Stimulated activated CD4-positive, alpha-beta T cell treated with anti-CD3 and anti-CD28 coated beads, Interleukin-1b, Interleukin-23, amount 100 ng/mL, for 1 hour (primary cell): ENCODE measurements around the gene DGKQ.
"Not testable (repeated sequence)": the region's sequence is repeated elsewhere in the genome, so short reads cannot be mapped to it uniquely, and the experiment has no call there.

Experiments
- DNase-seq, 2 donors: peaks; one replicate each; pipeline ENCODE4 v3.0.0-alpha.2; 2020; ENCODE audit warnings: low read depth in 2 of 2

DGKQ gene

DNA sequence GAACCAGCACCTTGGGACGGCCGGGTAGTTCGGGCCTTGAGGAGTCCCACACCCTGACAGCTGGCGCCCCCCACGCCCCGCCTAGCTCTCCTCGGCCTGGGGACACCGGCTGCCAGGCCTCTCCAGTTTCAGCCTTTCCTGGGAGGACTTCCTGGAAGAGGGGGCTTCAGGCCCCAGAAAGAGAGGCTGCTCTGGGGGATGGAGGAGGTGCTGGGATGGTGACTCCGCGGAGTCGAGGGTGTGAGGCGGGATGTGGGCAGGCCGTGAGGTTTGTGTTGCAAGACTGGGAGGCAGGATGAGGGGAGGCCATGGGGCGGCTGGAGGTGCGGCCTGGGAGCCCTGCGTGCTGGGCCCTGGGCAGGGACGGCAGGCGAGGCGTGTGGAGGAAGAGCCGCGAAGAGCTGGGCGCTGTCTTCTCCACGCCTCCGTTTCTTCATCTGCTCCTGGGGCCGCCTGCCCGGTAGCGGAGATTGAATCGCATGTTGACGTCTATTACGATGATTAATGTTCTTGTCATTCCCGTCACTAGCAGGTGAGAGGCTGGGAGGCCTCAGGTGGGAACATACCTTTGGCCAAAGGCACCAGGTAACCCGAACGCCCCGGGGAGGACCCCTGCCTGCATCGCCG, 37.1 kb upstream of the DGKQ start:
- DNase-seq, result peak in 1 of 2 donors; percentile 21

DNA sequence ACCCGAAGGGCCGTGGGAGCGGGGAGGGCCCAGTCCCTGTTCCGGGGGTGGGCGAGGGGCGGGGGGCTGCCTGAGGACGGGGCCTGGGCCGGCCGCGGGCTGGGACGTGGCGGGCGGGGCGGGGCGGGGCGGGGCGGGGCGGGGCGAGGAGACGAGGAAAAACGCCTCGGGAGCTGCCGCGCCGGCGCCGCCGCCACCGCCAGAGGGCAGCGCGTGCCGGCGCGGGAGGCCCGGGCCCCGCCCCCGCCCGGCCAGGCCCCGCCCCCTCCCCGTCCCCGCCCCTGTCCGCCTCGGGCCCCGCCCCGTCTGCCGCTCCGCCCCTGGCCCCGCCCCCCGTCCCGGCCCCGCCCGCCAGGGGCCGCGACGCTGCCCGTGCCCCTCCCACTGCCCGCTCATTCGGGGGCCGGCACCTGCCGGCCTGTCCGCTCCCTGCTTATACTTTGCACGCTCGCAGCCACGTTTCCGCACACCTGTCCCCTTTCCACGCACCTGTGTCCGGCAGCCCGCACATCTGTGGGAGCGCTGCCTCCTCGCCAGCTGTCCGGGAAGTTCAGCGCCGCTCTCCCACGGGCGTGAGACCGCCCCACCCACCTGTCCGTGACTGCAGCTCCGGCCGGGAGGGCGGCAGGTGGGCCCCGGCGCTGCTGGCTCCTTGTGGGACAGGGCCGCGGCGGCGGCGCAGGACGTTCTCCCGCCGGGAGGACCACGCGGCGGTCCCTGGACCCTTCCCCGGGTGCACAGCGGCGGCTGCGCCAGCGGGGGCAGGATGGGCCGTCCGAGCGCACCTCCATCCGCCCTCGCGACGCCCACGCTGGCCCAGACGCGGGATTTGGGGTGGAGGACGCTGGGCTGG, 36.4 kb upstream of the DGKQ start:
- peak; percentile 54 to 69 for DNase-seq

DNA sequence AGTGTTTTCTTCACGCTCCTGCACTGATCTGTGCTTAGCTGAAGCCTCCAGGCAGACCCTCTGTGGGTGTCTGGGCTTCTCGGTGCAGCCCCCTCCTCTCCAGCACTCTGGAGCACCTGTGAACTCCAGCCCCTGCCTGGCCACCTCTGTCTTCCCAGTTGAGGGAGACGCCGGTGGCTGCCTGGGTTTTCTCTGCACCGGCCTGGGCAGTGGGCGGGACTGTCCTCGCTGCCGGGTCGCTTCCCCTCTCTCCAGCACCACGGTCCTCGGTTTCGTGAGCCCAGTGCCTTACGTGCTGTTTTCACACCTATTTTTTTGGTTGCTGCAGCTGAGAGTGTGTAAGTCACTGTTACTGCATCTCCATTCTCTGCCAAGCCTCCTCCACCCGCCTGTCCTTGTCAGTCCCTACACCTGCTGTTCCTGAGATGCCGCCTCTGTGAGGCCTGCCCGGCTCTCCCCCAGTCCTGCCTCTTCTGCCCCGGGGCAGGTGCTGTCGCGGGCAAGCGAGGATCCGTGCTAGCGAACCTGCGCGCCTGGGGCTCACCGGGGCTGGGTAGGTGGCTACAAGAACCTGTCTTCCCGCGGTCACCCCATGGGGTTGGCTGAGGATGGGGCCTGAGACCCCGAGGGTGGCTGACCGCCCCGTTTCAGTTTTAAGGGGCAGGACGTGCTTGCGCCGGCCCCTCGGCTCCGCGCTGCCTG, 35.6 kb upstream of the DGKQ start:
- DNase-seq, result no peak

DNA sequence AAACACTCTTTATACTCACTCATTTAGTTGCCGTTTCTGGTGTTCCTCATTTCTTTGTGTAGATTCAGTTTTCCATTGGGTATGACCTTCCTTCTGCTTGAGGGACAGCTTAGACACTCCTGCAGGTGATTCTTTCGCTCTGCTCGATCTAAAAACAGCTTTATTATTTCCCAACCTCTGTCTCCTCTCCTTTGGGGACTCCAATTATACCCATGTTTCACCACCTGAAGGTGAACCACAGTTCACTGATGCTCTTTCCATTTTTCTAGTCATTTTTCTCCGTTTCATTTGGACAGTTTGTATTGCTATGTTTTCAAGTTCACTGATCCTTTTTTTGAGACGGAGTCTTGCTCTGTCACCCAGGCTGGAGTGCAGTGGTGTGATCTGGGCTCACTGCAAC, 33.5 kb upstream of the DGKQ start:
- no peak for DNase-seq

DNA sequence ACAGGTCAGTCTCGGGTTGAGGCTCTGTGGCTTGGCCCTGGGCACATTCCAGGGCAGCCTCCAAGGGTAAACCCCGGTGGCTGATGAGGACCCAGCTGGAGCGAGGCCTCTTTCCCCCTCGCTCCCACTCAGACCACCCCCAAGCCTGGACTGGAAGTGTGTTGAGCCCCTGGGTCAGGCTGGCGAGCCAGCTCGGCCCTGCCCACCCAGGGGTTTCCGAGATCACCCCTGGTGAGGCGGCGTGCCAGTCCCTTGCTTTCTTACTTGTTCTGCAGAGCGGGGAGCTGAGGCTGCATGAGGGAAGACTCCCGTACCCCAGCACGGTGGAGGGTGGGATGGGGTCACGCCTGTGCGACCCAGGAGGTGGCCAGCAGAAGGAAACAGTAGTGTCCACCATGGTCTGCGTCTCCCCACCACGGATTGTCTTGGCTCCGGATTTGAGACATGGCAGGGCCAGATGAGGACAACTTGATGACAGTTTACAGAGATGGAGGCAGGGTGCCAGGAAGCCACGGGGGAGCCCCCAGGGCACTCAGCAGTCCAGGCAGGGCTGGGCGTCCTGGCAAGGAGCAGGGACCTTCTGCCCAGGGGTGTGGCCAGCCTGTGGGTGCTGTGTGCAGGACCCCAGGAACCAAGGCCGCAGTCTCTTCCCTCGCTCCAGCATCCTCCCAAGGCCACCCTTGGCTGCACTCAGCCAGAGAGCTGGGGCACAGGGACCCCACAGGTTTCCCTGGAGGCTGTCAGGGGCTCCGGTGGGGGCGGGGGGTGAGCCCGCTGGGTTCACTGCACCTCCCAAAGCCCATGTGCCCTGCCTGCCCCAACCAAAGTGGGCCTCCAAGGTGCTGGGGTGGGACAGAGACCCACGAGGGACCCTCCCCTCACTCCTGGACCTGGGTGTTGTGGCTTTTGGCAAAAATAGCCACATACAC, 31.5 kb upstream of the DGKQ start:
- no peak for DNase-seq

DNA sequence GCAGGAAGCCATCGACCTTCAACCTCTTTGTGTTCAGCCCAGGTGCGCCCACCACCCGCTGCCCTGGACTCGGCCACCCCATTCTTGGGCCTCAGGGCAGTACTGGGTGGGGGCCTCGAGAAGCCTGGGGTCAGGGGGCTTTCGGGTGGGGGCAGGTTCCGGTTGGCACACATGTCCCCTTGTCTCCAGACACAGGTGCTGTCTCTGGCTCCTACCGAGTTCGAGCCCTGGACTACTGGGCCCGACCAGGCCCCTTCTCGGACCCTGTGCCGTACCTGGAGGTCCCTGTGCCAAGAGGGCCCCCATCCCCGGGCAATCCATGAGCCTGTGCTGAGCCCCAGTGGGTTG, 30.7 kb upstream of the DGKQ start:
- DNase-seq, result no peak

DNA sequence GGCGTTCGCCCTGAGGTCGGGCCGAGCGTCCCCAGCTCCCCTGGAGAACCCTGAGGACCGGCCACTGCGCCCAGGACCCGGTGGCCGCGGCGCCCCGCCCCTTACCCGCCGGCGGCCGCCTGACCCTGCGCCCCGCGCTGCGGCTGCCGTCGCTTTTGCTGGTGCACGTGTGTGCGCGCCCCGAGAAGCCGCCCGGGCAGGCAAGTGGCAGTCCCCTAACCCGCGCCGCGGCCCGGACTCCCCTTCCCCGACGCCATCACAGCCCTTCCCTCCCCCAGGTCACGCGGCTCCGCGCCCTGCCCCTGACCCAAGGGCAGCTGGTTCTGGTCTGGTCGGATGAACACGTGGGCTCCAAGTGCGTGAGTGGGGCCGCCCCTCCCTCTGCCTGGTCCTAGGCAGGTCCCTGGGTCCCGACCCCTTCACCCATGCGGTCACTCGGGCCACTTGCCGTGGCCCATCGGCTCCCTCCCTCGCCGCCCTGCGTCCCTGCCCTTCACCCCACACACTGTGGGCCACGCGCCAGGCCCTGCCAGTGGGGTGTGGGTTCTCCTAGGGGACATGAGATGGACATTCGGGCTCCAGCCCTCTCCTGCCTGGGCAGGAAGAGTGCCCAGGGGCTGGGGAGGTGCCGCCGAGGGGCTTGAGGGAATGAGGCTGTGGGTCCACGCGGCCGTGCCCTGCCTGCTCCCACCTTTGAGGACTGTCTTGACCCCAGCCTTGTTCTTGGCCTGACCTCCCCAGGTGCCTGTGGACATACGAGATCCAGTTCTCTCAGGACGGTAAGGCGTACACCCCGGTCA, 30.1 kb upstream of the DGKQ start:
- no peak for DNase-seq

DNA sequence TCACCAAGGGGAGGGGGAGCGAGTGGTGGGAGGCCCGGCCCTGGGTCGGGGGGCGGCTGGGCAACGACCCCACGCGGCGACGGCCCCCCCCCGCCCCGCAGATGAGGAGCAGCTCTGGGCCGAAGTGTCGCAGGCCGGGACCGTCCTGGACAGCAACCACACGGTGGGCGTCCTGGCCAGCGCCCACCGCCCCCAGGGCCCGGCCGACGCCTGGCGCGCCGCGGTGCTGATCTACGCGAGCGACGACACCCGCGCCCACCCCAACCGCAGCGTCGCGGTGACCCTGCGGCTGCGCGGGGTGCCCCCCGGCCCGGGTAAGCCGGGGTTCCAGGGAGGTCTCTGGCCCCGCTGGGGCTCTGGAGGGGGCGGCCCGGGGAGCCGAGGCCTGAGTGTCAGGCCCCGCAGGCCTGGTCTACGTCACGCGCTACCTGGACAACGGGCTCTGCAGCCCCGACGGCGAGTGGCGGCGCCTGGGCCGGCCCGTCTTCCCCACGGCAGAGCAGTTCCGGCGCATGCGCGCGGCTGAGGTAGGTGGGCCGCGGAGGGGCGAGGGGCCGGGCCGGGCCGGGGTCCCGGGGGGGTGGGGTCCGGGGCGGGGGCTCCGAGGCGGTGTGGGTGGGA, 29.4 kb upstream of the DGKQ start:
- DNase-seq, result no peak

DNA sequence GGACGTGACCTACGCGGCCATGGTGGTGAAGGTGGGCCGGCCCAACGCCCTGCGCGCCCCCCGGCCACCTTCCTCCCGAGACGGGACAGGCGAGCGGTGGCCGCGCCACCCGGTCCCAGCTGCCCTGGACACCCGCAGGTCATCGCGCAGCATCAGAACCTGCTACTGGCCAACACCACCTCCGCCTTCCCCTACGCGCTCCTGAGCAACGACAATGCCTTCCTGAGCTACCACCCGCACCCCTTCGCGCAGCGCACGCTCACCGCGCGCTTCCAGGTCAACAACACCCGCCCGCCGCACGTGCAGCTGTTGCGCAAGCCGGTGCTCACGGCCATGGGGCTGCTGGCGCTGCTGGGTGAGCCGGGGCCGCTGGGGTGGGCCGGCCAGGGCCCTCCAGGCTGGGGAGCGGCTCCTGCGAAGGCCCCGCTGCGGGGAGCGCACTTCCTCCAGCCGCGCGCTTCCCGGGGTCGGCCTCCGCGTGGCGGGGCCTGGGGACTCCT, 28.8 kb upstream of the DGKQ start:
- DNase-seq, result no peak

DNA sequence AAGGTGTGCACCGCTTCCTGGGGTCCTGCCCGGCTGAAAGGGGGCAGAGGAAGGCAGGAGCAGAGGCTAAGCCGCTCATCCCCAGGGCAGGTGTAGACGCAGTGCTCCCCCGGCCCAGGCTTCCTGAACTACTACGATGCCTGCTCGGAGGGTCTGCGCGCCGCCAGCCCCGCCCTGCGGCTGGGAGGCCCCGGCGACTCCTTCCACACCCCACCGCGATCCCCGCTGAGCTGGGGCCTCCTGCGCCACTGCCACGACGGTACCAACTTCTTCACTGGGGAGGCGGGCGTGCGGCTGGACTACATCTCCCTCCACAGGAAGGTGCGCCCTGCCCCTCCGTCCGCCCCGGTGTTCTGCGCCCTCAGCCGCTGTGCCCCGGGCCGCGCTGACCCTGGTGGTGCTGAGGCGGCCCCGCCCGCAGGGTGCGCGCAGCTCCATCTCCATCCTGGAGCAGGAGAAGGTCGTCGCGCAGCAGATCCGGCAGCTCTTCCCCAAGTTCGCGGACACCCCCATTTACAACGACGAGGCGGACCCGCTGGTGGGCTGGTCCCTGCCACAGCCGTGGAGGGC, 28.3 kb upstream of the DGKQ start:
- DNase-seq, result no peak

DNA sequence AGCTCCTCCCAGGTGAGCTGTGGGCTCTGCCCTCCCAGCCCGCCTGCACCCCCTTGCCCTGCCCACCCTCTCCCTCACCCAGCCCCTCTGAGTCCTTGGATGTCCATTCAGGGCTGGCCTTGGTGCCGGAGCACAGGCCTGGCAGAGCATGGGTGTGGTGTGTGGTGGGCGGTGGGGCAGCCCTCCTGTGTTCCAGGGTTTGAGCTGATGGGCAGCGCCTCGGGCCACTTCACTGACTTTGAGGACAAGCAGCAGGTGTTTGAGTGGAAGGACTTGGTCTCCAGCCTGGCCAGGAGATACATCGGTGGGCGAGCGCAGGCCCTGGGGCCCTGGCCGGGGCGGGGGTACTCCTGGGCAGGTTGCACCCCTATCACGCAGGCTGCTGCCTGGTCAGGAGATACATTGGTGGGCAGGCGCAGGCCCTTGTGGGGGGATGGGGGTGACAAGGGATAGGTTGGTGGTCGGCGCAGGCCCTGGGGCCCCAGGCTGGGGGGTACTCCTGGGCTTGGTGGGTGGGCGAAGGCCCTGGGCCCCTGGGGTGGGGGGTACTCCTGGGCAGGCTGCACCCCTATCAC, 27.4 kb upstream of the DGKQ start:
- no peak for DNase-seq

DNA sequence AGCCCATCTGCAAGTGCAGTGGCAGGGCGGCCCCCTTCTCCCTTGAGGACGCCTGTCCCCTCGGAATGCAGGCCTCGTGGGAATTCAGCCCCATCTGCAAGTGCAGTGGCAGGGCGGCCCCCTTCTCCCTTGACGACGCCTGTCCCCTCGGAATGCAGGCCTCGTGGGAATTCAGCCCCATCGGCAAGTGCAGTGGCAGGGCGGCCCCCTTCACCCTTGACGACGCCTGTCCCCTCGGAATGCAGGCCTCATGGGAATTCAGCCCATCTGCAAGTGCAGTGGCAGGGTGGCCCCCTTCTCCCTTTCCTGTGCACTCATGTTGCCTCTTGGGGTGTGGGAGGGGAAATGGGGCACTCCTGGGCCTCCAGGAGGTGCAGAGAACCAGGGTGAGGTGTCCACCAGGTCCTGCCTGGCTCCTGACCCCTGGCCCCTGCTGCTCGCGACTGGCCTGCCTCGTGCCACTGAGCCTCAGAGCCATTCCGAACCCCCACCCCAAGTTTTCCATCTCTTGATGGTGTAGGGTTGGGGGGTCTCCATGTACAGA, 26.6 kb upstream of the DGKQ start:
- no peak for DNase-seq

DNA sequence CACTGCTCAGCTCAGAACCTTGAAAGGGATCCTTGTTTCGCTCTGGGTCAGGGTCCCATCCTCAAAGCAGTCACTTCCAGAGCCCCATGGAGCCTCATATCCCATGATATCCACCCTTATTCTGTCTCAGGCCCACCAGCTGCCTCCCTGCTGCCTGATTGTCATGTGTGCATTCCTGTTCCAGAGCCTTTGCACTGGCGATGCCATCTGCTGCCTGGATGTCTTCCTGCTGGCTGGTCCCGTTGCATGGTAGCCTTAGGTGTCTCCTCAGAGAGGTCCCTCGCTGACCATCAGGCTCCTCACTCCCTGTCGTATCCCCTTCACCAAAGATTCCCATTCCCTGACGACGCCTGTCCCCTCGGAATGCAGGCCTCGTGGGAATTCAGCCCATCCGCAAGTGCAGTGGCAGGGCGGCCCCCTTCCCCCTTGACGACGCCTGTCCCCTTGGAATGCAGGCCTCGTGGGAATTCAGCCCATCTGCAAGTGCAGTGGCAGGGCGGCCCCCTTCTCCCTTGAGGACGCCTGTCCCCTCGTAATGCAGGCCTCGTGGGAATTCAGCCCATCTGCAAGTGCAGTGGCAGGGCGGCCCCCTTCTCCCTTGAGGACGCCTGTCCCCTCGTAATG, 26.0 kb upstream of the DGKQ start:
- not testable (repeated sequence) for DNase-seq

DNA sequence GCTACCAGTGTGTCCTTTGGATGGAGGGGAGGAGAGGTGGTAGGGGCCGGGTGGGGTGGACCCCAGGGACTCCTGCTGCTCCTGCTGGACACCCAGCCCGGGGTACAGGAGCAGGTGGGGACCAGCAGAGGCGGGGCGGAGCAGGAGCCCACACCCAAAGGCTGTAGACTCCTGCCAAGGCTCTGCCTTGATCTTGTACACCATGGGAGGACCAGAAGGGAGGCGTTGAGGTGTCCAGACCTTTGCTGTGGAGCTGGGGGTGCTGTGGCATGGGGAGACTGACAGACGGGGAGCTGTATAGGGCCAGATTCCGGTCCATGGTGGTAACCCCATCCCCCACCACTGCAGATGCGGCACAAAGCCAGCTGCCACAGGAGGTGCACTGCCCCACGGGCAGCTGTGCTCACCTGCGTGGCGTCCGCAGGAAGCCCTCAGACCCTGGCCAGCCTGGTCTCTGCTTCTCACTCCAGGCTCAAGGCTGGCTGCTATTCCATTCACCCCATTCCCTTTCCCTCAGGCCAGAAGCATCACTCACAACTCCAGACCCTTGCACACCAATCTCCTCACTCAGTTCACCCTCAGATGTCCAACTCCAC, 24.8 kb upstream of the DGKQ start:
- no peak for DNase-seq

DNA sequence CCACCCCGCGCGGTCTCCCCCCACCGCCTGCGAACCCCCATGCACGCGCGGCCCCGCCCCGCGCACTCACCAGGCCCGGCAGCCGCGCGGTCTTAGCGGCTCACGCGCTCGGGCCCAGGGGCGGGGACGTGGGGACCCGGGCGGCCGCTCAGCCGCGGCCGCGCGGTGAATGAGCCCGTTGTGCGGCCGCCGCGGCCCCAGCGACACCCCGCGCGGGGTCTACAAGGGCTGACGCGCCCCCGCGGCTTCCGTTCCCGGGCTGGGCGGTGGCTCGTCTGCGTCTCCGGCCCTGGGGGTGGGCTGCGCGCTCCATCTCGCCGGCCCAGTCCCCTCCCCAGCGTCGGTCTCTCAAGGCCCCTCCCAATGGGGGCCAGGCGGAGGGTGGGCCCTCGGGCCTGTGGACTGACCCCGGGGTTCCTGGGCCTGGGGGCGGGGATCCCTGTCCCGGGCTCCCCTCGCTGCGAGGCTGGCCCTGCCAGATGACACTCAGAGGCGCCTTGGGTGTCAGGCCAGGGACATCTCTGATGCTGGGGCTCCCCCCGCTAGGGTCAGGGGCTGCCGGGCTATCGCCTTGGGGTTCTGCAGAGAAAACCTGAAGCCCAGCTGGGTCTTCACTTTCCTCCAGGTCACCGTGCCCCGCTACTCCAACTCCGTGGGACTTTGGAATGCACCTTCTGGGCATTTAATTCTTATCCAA, 24.2 kb upstream of the DGKQ start:
- DNase-seq, result no peak

DNA sequence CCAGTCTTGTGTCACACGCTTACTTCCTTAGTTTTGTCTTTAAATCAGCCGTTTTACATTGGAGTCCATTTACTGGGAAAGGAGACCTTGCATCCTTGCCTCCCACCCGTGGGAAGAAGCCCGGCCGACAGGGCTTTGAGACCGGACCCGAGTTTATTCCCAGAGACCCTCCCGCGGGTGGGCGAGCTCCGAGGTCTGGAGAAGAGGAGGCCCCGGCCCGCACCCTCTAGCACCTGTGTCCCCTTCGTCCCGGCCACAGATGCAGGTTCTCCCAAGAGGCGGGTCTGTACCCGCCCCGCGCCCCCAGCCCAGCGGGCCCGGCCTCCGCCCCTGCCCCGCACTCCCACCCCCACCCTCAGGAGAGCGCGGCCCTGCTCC, 23.6 kb upstream of the DGKQ start:
- no peak for DNase-seq

DNA sequence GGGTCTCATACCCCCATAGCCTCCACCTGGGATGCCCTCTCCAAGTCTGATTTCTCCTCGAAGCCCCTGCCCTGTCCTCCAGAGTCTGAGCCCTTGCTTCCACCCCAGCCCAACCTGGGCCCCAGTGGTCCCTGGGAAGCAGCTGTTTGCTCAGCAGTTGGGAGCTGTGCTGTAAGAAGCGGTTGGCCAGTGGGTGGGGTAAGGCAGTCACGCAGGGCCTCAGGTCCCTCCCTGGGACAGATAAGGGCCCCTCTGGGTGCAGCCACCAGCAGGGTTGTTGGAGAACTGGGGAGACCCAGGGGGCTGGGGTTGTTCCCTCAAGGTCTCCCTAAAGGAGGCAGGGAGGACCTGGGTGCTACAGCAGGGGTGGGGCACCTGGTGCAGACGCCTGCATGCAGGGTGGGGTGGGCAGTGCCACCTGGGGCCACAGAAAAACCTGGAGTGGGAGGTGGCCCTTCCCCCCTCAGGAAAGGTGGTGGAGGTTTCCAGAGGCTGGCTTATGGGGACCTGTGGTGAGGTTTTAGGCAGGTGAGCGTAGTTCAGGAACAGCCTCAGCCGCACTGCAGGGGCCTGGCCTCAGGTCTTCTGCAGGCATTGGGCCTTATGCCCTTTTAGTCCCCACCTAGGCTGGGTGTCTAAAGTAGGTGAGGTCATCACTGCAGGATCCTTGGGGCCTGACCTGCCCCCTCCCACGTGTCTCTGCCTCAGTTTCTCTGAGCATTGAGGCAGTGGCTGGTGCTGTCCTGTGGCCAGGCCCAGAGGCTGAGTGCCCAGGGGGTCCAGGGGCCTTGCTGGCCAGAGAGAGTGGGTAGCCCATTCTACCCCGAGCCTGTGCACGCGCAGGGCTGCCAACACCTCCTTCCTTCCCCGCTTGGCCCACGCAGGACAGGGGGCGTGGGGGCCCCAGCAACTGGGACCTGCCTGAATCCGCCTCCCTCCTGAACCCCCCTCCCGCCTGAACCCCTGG, 22.9 kb upstream of the DGKQ start:
- DNase-seq, result no peak
